Putamen (tissue), 1 donor: Measurements from ENCODE around the gene PLA2G4B.

Experiments used
- DNase-seq: peaks from one replicate; pipeline ENCODE4 v3.0.0-alpha.2; 2016; ENCODE audit warnings: low spot score

Gene PLA2G4B

GRCh38 chr15:41809526-41810220, 29.0 kb upstream of the PLA2G4B start:
- no peak for DNase-seq

- DNase-seq, result no peak
Measured at GRCh38 chr15:41810651-41811431, 27.8 kb upstream of the PLA2G4B start.

GRCh38 chr15:41811432-41812195, 27.0 kb upstream of the PLA2G4B start:
- DNase-seq, result peak; percentile 82

GRCh38 chr15:41812820-41813375, 25.7 kb upstream of the PLA2G4B start:
- no peak for DNase-seq

- no peak for DNase-seq
Measured at GRCh38 chr15:41813426-41813825, 25.2 kb upstream of the PLA2G4B start.

- DNase-seq, result no peak
Measured at GRCh38 chr15:41814534-41814933, 24.1 kb upstream of the PLA2G4B start.

GRCh38 chr15:41816788-41817187, 21.9 kb upstream of the PLA2G4B start:
- DNase-seq, result no peak

GRCh38 chr15:41817327-41817726, 21.3 kb upstream of the PLA2G4B start:
- no peak for DNase-seq

- no peak for DNase-seq
Measured at GRCh38 chr15:41817781-41818180, 20.9 kb upstream of the PLA2G4B start.

GRCh38 chr15:41819455-41820050, 19.1 kb upstream of the PLA2G4B start:
- DNase-seq, result no peak

GRCh38 chr15:41820791-41821423, 17.7 kb upstream of the PLA2G4B start:
- DNase-seq, result no peak

GRCh38 chr15:41821831-41822230, 16.8 kb upstream of the PLA2G4B start:
- no peak for DNase-seq

- DNase-seq, result no peak
Measured at GRCh38 chr15:41822471-41822870, 16.2 kb upstream of the PLA2G4B start.

GRCh38 chr15:41822957-41823356, 15.7 kb upstream of the PLA2G4B start:
- no peak for DNase-seq

GRCh38 chr15:41823502-41823901, 15.1 kb upstream of the PLA2G4B start:
- no peak for DNase-seq

GRCh38 chr15:41824062-41824745, 14.4 kb upstream of the PLA2G4B start:
- DNase-seq, result no peak

- DNase-seq, result no peak
Measured at GRCh38 chr15:41825145-41825544, 13.5 kb upstream of the PLA2G4B start.

GRCh38 chr15:41825572-41826535, 12.8 kb upstream of the PLA2G4B start:
- no peak for DNase-seq

GRCh38 chr15:41827290-41827879, 11.3 kb upstream of the PLA2G4B start:
- no peak for DNase-seq
